ENCODE measurements around the gene KIAA1217.

KIAA1217 gene

DNA sequence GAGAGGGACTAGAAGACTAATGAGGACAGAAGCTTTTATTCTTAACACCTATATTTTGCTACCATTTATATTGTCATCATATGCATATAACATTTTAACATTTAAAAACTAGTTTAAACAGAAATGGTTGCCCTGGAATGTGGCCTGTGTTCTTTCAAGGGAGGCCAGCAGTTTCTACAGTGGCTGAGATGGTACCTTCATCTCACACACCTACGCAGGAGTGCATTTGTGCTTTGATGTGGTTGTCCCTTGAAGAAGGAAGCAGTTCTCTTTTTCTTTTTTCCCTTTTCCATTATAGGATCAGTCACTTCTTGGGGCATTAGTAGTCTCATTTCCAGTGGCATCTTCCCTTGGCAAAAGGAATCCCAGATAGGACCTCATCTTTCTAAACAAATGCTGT, 38.9 kb downstream of the KIAA1217 start:
- no peak overlapping the region for H3K23ac ChIP-seq (ENCODE audit: low read depth, low read length, poor library complexity)
- H4K8ac ChIP-seq (ENCODE audit: low read depth, low read length) = no peak overlapping the region
- no peak overlapping the region for H2BK5ac ChIP-seq (ENCODE audit: low read length)
- H2BK15ac ChIP-seq (ENCODE audit: low read length) = no peak overlapping the region
- no peak overlapping the region for H3K4me3 ChIP-seq (ENCODE audit: low read length in 2 of 2)
- no peak overlapping the region for H3K14ac ChIP-seq (ENCODE audit: low read length)
- no peak overlapping the region for H3K4ac ChIP-seq (ENCODE audit: low read length)
- H3K27me3 ChIP-seq (ENCODE audit: control insufficient read depth in 3 of 3, insufficient read depth in 3 of 3, low read depth in 1 of 3, low read length in 3 of 3) = no peaks in the 10 kb centered on the region
- peaks cover 3 to 7% of the 10 kb centered on the region in 2 donors for H3K4me1 ChIP-seq (ENCODE audit: control insufficient read depth in 2 of 2, insufficient read depth in 1 of 2, low read depth in 1 of 2, low read length in 2 of 2)
- H3K18ac ChIP-seq (ENCODE audit: low read length) = no peak overlapping the region
- H3K79me1 ChIP-seq (ENCODE audit: low read depth, low read length) = no peaks in the 10 kb centered on the region
- no peak overlapping the region for H3K4me2 ChIP-seq (ENCODE audit: insufficient read depth, low read length, poor library complexity, severe bottlenecking)
- H2AK5ac ChIP-seq (ENCODE audit: low read depth, low read length) = no peak overlapping the region
- no peaks in the 10 kb centered on the region for H3K9me3 ChIP-seq (replicated peaks in 1 of 2; ENCODE audit: control insufficient read depth in 2 of 2, insufficient read depth in 1 of 2, low read depth in 1 of 2, low read length in 2 of 2)
- DNase-seq (ENCODE audit: low spot score) = no peak
- no CpG with 5 or more reads among the region's 1 CpG for WGBS, 2 donors (ENCODE audit: extremely low coverage in 2 of 2, insufficient read length in 2 of 2, insufficient replicate concordance in 1 of 2)
- no peak overlapping the region for H2AFZ ChIP-seq (ENCODE audit: low read length)
- H2BK120ac ChIP-seq (ENCODE audit: low read depth, low read length) = no peak overlapping the region
- no peak overlapping the region for H2BK12ac ChIP-seq (ENCODE audit: low read length)
- no peaks in the 10 kb centered on the region for H3K36me3 ChIP-seq (replicated peaks in 1 of 2; ENCODE audit: control insufficient read depth in 2 of 2, insufficient read depth in 2 of 2, low read length in 2 of 2)
- no peak overlapping the region for H3K27ac ChIP-seq (replicated peaks; ENCODE audit: low read length)
- no peak overlapping the region for H4K91ac ChIP-seq (ENCODE audit: low read depth, low read length, poor library complexity)
- H3K9ac ChIP-seq (ENCODE audit: low read depth, low read length, poor library complexity) = no peak overlapping the region

DNA sequence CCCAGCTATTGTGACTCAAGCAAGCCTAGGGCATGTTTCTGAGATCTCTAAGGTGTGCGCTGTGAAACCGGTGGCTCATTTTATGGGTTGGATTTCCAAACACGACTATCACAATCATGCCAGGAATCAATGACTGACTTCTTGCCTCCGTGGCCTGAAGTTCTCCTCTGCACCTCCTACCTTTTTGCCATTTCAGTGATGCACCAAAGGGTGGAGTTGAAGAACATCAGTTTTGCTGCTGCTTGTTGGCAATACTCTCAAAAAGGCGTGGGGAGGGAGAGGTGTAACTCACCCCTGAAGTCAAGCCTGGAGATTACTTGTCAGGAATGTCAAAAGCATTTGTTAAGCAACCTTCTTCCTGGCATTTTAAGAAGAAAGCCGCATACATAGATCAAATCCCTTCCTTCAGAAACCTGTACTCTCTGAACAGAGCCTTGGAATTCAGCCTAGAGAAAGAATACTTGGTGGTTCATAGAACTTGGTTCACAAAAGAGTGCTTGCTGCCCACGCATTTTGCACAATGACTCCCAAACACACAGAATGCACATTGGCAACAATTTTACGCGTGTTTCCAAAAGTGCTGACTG, 41.0 kb downstream of the KIAA1217 start:
- Histone ChIP-seq H2AK5ac (ENCODE audit: low read depth, low read length) (no peak overlapping the region), H3K79me1 (ENCODE audit: low read depth, low read length) (no peaks in the 10 kb centered on the region), H3K18ac (ENCODE audit: low read length) (no peak overlapping the region), H3K27me3 (ENCODE audit: control insufficient read depth in 3 of 3, insufficient read depth in 3 of 3, low read depth in 1 of 3, low read length in 3 of 3) (no peaks in the 10 kb centered on the region), H3K14ac (ENCODE audit: low read length) (no peak overlapping the region), H3K9me3 (replicated peaks in 1 of 2; ENCODE audit: control insufficient read depth in 2 of 2, insufficient read depth in 1 of 2, low read depth in 1 of 2, low read length in 2 of 2) (no peaks in the 10 kb centered on the region), H2BK5ac (ENCODE audit: low read length) (no peak overlapping the region), H3K4me3 (ENCODE audit: low read length in 2 of 2) (no peak overlapping the region), H2BK12ac (ENCODE audit: low read length) (no peak overlapping the region), H3K4me2 (ENCODE audit: insufficient read depth, low read length, poor library complexity, severe bottlenecking) (no peak overlapping the region), H3K4ac (ENCODE audit: low read length) (no peak overlapping the region), H3K36me3 (replicated peaks in 1 of 2; ENCODE audit: control insufficient read depth in 2 of 2, insufficient read depth in 2 of 2, low read length in 2 of 2) (no peaks in the 10 kb centered on the region), H3K27ac (replicated peaks; ENCODE audit: low read length) (no peak overlapping the region), H2BK120ac (ENCODE audit: low read depth, low read length) (no peak overlapping the region), H3K9ac (ENCODE audit: low read depth, low read length, poor library complexity) (no peak overlapping the region), H4K8ac (ENCODE audit: low read depth, low read length) (no peak overlapping the region), H3K23ac (ENCODE audit: low read depth, low read length, poor library complexity) (no peak overlapping the region), H2BK15ac (ENCODE audit: low read length) (no peak overlapping the region), H3K4me1 (ENCODE audit: control insufficient read depth in 2 of 2, insufficient read depth in 1 of 2, low read depth in 1 of 2, low read length in 2 of 2) (peaks cover 3 to 7% of the 10 kb centered on the region in 2 donors), H4K91ac (ENCODE audit: low read depth, low read length, poor library complexity) (no peak overlapping the region), H2AFZ (ENCODE audit: low read length) (peak overlapping the region; percentile 46)
- WGBS, 2 donors (ENCODE audit: extremely low coverage in 2 of 2, insufficient read length in 2 of 2, insufficient replicate concordance in 1 of 2) = no CpG with 5 or more reads among the region's 9 CpGs
- no peak for DNase-seq (ENCODE audit: low spot score)

DNA sequence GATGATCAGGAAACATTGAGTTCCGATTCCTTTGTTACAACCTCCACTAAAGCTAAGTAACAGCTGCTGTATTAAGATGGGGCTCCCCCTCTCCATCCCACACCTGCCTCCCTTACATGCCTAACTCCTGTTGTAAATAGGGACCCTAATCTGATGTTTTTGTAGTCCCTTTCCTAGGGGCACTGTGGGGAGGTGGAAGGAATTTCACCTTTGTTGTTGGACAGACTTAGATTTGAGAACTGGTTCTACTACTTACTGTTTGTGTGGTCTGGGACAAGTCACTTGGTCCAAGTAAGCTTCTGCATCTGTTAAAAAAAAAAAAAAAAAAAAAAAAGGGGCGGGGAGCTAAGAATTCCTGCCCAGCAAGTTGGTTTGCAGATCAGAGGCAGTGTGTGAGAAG, 42.6 kb downstream of the KIAA1217 start:
- H3K79me1 ChIP-seq (ENCODE audit: low read depth, low read length) = no peaks in the 10 kb centered on the region
- no peak overlapping the region for H4K8ac ChIP-seq (ENCODE audit: low read depth, low read length)
- H2BK15ac ChIP-seq (ENCODE audit: low read length) = no peak overlapping the region
- H3K27me3 ChIP-seq (ENCODE audit: control insufficient read depth in 3 of 3, insufficient read depth in 3 of 3, low read depth in 1 of 3, low read length in 3 of 3) = no peaks in the 10 kb centered on the region
- no peak overlapping the region for H3K4ac ChIP-seq (ENCODE audit: low read length)
- no peak overlapping the region for H3K4me3 ChIP-seq (ENCODE audit: low read length in 2 of 2)
- no CpG with 5 or more reads among the region's 2 CpGs for WGBS, 2 donors (ENCODE audit: extremely low coverage in 2 of 2, insufficient read length in 2 of 2, insufficient replicate concordance in 1 of 2)
- H2BK12ac ChIP-seq (ENCODE audit: low read length) = no peak overlapping the region
- H2BK120ac ChIP-seq (ENCODE audit: low read depth, low read length) = no peak overlapping the region
- H3K9ac ChIP-seq (ENCODE audit: low read depth, low read length, poor library complexity) = no peak overlapping the region
- no peak overlapping the region for H3K4me2 ChIP-seq (ENCODE audit: insufficient read depth, low read length, poor library complexity, severe bottlenecking)
- H3K18ac ChIP-seq (ENCODE audit: low read length) = no peak overlapping the region
- H3K36me3 ChIP-seq (replicated peaks in 1 of 2; ENCODE audit: control insufficient read depth in 2 of 2, insufficient read depth in 2 of 2, low read length in 2 of 2) = no peaks in the 10 kb centered on the region
- no peak for DNase-seq (ENCODE audit: low spot score)
- no peak overlapping the region for H2AK5ac ChIP-seq (ENCODE audit: low read depth, low read length)
- no peak overlapping the region for H3K23ac ChIP-seq (ENCODE audit: low read depth, low read length, poor library complexity)
- no peak overlapping the region for H4K91ac ChIP-seq (ENCODE audit: low read depth, low read length, poor library complexity)
- no peak overlapping the region for H2AFZ ChIP-seq (ENCODE audit: low read length)
- H3K27ac ChIP-seq (replicated peaks; ENCODE audit: low read length) = no peak overlapping the region
- H2BK5ac ChIP-seq (ENCODE audit: low read length) = no peak overlapping the region
- H3K14ac ChIP-seq (ENCODE audit: low read length) = no peak overlapping the region
- H3K9me3 ChIP-seq (replicated peaks in 1 of 2; ENCODE audit: control insufficient read depth in 2 of 2, insufficient read depth in 1 of 2, low read depth in 1 of 2, low read length in 2 of 2) = no peaks in the 10 kb centered on the region
- H3K4me1 ChIP-seq (ENCODE audit: control insufficient read depth in 2 of 2, insufficient read depth in 1 of 2, low read depth in 1 of 2, low read length in 2 of 2) = peaks cover 12 to 17% of the 10 kb centered on the region in 2 donors

DNA sequence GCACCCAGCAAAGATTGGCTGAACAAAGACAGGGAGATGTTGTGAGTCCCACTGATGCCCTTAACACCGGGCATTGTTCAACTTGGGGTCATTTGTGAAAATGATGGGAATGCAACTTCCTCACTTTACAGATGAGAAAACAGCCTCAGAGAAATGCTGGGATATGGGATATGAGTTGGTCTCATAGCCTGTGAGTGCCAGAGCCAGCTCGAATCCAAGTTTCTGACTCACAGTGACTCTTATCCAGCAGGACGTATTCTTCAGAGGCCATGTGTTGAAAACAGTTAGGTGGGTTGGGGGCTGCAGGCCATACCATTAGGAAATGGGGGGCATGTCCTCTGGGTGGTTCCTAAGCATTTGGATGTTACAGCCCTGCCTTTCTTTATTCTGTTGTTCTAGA, 45.2 kb downstream of the KIAA1217 start:
- Histone ChIP-seq H3K27me3 (ENCODE audit: control insufficient read depth in 3 of 3, insufficient read depth in 3 of 3, low read depth in 1 of 3, low read length in 3 of 3) (no peaks in the 10 kb centered on the region), H3K18ac (ENCODE audit: low read length) (no peak overlapping the region), H2AFZ (ENCODE audit: low read length) (no peak overlapping the region), H3K23ac (ENCODE audit: low read depth, low read length, poor library complexity) (no peak overlapping the region), H2BK120ac (ENCODE audit: low read depth, low read length) (no peak overlapping the region), H2BK5ac (ENCODE audit: low read length) (no peak overlapping the region), H3K9ac (ENCODE audit: low read depth, low read length, poor library complexity) (no peak overlapping the region), H3K36me3 (replicated peaks in 1 of 2; ENCODE audit: control insufficient read depth in 2 of 2, insufficient read depth in 2 of 2, low read length in 2 of 2) (no peaks in the 10 kb centered on the region), H4K8ac (ENCODE audit: low read depth, low read length) (no peak overlapping the region), H4K91ac (ENCODE audit: low read depth, low read length, poor library complexity) (no peak overlapping the region), H3K9me3 (replicated peaks in 1 of 2; ENCODE audit: control insufficient read depth in 2 of 2, insufficient read depth in 1 of 2, low read depth in 1 of 2, low read length in 2 of 2) (no peaks in the 10 kb centered on the region), H3K4me3 (ENCODE audit: low read length in 2 of 2) (no peak overlapping the region), H2BK12ac (ENCODE audit: low read length) (no peak overlapping the region), H3K27ac (replicated peaks; ENCODE audit: low read length) (no peak overlapping the region), H3K4me1 (ENCODE audit: control insufficient read depth in 2 of 2, insufficient read depth in 1 of 2, low read depth in 1 of 2, low read length in 2 of 2) (peaks cover 14 to 21% of the 10 kb centered on the region in 2 donors), H3K14ac (ENCODE audit: low read length) (no peak overlapping the region), H2BK15ac (ENCODE audit: low read length) (no peak overlapping the region), H3K4ac (ENCODE audit: low read length) (no peak overlapping the region), H3K4me2 (ENCODE audit: insufficient read depth, low read length, poor library complexity, severe bottlenecking) (no peak overlapping the region), H3K79me1 (ENCODE audit: low read depth, low read length) (no peaks in the 10 kb centered on the region), H2AK5ac (ENCODE audit: low read depth, low read length) (no peak overlapping the region)
- no peak for DNase-seq (ENCODE audit: low spot score)
- no CpG with 5 or more reads among the region's 3 CpGs for WGBS, 2 donors (ENCODE audit: extremely low coverage in 2 of 2, insufficient read length in 2 of 2, insufficient replicate concordance in 1 of 2)

Data from neuronal stem cell (in vitro differentiated cells).